GM12878 (cell line): Measurements from ENCODE around the gene ZFHX2. TPM values are rescaled to one million over a fixed set of nuclear protein-coding genes. Genes with fewer than 3 reads are reported as not detected.

Experiments used
- CEBPB ChIP-seq, 2 experiments: fragments of 150-350 bp in 1 of 2; IDR thresholded peaks; 2 replicates each; pipeline ENCODE4 v1.6.1; 2012 to 2014; ENCODE audit warnings: low read depth in 2 of 2, low read length in 2 of 2, borderline replicate concordance in 1 of 2, inconsistent platforms in 1 of 2
- POLR2AphosphoS5 ChIP-seq: IDR thresholded peaks from 2 replicates; pipeline ENCODE4 v1.6.1; 2011; ENCODE audit warnings: mild to moderate bottlenecking, low read length, inconsistent platforms
- TBL1XR1 ChIP-seq: IDR thresholded peaks from 2 replicates; pipeline ENCODE4 v1.6.1; 2012; ENCODE audit warnings: low read depth, low read length, improper control_type of control experiment
- YY1 ChIP-seq: IDR thresholded peaks from 2 replicates; pipeline ENCODE4 v1.6.1; 2011; ENCODE audit warnings: low read depth, mild to moderate bottlenecking, low read length
- polyA plus RNA-seq, 11 experiments: library from polyadenylated mRNA; depleted of rRNA in 4 of 11; unstranded in 6 of 11; stranded (reverse) in 5 of 11; fragments of >200 nt; fragmentation: Nextera tagmentation in 4 of 11; fragmentation: Illumina TruSeq in 1 of 11; extraction: Ambion mirVana in 4 of 11; extraction: Trizol in 1 of 11; gene quantifications; 1 replicate in 1 of 11; 2 replicates in 10 of 11; pipeline versions ENCODE4 v1.2.1 to v1.2.3, GENCODE V29; 2011 to 2016; ENCODE audit warnings: inconsistent platforms in 2 of 11, missing spikeins in 2 of 11, low read depth in 1 of 11
- total RNA-seq, 4 experiments: library from RNA; depleted of rRNA in 3 of 4; stranded (reverse); fragments of >200 nt in 3 of 4; fragmentation: Illumina TruSeq in 1 of 4; extraction: Trizol in 1 of 4; gene quantifications; 2 replicates each; pipeline versions ENCODE4 v1.2.1 to v1.2.3, GENCODE V29; 2013 to 2021
- TF ChIP-seq, protein P1 (sequence below): fragments of 450-650 bp; IDR thresholded peaks from 2 replicates; pipeline ENCODE4 v1.6.1; 2017; ENCODE audit warnings: low read depth, mild to moderate bottlenecking, moderate library complexity
- TF ChIP-seq, protein P2 (sequence below): IDR thresholded peaks from 2 replicates; pipeline ENCODE4 v1.6.1; 2012; ENCODE audit warnings: low read depth, low read length, improper control_type of control experiment
- TF ChIP-seq, protein P3 (sequence below): fragments of 450-650 bp; IDR thresholded peaks from 2 replicates; pipeline ENCODE4 v1.6.1; 2018; ENCODE audit warnings: borderline replicate concordance, mild to moderate bottlenecking; ENCODE audit not compliant: partially characterized antibody
- TF ChIP-seq, protein P4 (sequence below): fragments of 150-350 bp; IDR thresholded peaks from 2 replicates; pipeline ENCODE4 v1.6.1; 2016; ENCODE audit warnings: low read depth, low read length

Gene ZFHX2
- total and polyA plus RNA-seq, 10 of the 15 experiments (the other 5 are each of a cell fraction or from before 2014, with no cell fraction given), result 0.27 to 2.2 (median 0.55) TPM

DNA sequence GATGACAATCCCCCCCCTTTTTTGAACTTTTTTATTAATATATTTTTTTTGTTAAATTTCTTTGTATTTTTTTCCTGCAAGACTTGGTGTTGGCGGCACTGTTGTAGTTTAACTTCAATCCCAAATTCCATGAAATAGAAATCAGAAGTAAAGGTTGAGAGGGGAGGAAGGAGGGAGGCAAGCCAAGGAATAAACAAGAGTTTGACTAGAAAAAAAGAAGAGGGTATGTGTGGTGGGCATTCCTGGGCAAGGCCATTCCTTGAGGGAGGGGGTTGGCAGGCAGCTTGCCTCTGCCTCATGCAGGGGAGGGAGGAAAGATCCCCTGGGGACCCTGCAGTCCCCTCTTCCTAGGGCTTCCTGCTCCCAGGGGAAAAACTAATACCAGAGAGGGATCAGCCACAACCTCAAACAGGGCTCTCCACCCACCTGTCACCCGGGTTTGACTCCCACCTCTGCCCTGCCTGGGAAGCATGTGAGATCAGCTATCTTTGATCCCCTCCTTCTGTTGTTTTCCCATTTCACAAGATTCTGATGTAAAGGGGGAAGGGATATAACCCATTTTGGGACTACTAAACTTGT is 16.5 kb upstream of the ZFHX2 start (continued):
- TF ChIP-seq, protein P1, sequence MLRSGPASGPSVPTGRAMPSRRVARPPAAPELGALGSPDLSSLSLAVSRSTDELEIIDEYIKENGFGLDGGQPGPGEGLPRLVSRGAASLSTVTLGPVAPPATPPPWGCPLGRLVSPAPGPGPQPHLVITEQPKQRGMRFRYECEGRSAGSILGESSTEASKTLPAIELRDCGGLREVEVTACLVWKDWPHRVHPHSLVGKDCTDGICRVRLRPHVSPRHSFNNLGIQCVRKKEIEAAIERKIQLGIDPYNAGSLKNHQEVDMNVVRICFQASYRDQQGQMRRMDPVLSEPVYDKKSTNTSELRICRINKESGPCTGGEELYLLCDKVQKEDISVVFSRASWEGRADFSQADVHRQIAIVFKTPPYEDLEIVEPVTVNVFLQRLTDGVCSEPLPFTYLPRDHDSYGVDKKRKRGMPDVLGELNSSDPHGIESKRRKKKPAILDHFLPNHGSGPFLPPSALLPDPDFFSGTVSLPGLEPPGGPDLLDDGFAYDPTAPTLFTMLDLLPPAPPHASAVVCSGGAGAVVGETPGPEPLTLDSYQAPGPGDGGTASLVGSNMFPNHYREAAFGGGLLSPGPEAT, result peak; percentile 0; the same call in 1 of the 2 replicates
- TF ChIP-seq, protein P2, sequence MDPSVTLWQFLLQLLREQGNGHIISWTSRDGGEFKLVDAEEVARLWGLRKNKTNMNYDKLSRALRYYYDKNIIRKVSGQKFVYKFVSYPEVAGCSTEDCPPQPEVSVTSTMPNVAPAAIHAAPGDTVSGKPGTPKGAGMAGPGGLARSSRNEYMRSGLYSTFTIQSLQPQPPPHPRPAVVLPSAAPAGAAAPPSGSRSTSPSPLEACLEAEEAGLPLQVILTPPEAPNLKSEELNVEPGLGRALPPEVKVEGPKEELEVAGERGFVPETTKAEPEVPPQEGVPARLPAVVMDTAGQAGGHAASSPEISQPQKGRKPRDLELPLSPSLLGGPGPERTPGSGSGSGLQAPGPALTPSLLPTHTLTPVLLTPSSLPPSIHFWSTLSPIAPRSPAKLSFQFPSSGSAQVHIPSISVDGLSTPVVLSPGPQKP, result no peak
- TF ChIP-seq YY1 (no peak), TBL1XR1 (0 out of 2 replicates have a peak, but pooled peaks have one; percentile 7), CEBPB (IDR thresholded peaks at IDR 0.05; ENCODE audit: borderline replicate concordance in 1 of 2, low read depth in 2 of 2, low read length in 2 of 2) (no peak), POLR2AphosphoS5 (no peak)
- TF ChIP-seq, protein P3, sequence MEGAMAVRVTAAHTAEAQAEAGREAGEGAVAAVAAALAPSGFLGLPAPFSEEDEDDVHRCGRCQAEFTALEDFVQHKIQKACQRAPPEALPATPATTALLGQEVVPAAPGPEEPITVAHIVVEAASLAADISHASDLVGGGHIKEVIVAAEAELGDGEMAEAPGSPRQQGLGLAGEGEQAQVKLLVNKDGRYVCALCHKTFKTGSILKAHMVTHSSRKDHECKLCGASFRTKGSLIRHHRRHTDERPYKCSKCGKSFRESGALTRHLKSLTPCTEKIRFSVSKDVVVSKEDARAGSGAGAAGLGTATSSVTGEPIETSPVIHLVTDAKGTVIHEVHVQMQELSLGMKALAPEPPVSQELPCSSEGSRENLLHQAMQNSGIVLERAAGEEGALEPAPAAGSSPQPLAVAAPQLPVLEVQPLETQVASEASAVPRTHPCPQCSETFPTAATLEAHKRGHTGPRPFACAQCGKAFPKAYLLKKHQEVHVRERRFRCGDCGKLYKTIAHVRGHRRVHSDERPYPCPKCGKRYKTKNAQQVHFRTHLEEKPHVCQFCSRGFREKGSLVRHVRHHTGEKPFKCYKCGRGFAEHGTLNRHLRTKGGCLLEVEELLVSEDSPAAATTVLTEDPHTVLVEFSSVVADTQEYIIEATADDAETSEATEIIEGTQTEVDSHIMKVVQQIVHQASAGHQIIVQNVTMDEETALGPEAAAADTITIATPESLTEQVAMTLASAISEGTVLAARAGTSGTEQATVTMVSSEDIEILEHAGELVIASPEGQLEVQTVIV, result no peak
- TF ChIP-seq, protein P4, sequence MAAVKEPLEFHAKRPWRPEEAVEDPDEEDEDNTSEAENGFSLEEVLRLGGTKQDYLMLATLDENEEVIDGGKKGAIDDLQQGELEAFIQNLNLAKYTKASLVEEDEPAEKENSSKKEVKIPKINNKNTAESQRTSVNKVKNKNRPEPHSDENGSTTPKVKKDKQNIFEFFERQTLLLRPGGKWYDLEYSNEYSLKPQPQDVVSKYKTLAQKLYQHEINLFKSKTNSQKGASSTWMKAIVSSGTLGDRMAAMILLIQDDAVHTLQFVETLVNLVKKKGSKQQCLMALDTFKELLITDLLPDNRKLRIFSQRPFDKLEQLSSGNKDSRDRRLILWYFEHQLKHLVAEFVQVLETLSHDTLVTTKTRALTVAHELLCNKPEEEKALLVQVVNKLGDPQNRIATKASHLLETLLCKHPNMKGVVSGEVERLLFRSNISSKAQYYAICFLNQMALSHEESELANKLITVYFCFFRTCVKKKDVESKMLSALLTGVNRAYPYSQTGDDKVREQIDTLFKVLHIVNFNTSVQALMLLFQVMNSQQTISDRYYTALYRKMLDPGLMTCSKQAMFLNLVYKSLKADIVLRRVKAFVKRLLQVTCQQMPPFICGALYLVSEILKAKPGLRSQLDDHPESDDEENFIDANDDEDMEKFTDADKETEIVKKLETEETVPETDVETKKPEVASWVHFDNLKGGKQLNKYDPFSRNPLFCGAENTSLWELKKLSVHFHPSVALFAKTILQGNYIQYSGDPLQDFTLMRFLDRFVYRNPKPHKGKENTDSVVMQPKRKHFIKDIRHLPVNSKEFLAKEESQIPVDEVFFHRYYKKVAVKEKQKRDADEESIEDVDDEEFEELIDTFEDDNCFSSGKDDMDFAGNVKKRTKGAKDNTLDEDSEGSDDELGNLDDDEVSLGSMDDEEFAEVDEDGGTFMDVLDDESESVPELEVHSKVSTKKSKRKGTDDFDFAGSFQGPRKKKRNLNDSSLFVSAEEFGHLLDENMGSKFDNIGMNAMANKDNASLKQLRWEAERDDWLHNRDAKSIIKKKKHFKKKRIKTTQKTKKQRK, result no peak
- TF ChIP-seq, all 136 proteins: peak for 3
